A673 (cell line): ENCODE results near the gene NDST3. TPM values are rescaled to one million over a fixed set of nuclear protein-coding genes. Genes with fewer than 3 reads are reported as not detected.

Source experiments
- BruUV-seq: library from RNA; stranded (reverse); fragments of 400-500 nt; replicated peaks from 2 replicates; lab custom pipeline; 2021; lab: Mats Ljungman, UMichigan
- CTCF ChIA-PET: fragments of 300-600 bp; sonication (Branson Sonifier 250); formaldehyde crosslinking; loops from one replicate; lab custom pipeline; 2022; ENCODE audit warnings: antibody characterized with exemption; lab: Charles Lee
- POLR2A ChIA-PET: fragments of 300-600 bp; sonication (Branson Sonifier 250); formaldehyde crosslinking; loops from one replicate; lab custom pipeline; 2022; ENCODE audit warnings: antibody characterized with exemption; ENCODE audit not compliant: low non-redundant PET; lab: Charles Lee
- DNase-seq: peaks from one replicate; pipeline ENCODE4 v3.0.0-alpha.2; 2015; ENCODE audit warnings: low spot score
- H3K27ac ChIP-seq: fragments of 200-600 bp; sonication (generic); 2 replicates; pipeline ENCODE4 v1.5.1; 2016; ENCODE audit warnings: mixed run types, low read depth, mild to moderate bottlenecking, mixed read lengths, antibody characterized with exemption, low read length; ENCODE audit not compliant: poor library complexity, severe bottlenecking
- H3K27me3 ChIP-seq: fragments of 200-600 bp; sonication (generic); replicated peaks from 2 replicates; pipeline ENCODE4 v1.6.1; 2017; ENCODE audit warnings: mixed run types, low read depth, mild to moderate bottlenecking, mixed read lengths, antibody characterized with exemption, low read length; ENCODE audit not compliant: insufficient read depth, poor library complexity
- H3K36me3 ChIP-seq: fragments of 200-600 bp; sonication (generic); 2 replicates; pipeline ENCODE4 v1.6.1; 2016; ENCODE audit warnings: mixed run types, mild to moderate bottlenecking, mixed read lengths, antibody characterized with exemption, low read length; ENCODE audit not compliant: insufficient read depth, poor library complexity, severe bottlenecking
- H3K4me1 ChIP-seq: fragments of 200-600 bp; sonication (generic); 2 replicates; pipeline ENCODE4 v1.6.1; 2017; ENCODE audit warnings: mixed run types, mild to moderate bottlenecking, mixed read lengths, antibody characterized with exemption, low read length; ENCODE audit not compliant: insufficient read depth, poor library complexity, severe bottlenecking
- H3K4me3 ChIP-seq: fragments of 200-600 bp; sonication (generic); 2 replicates; pipeline ENCODE4 v1.5.1; 2016; ENCODE audit warnings: low read depth, mixed run types, mild to moderate bottlenecking, mixed read lengths, low read length; ENCODE audit not compliant: poor library complexity, severe bottlenecking
- H3K9me3 ChIP-seq: fragments of 200-600 bp; sonication (generic); 2 replicates; pipeline ENCODE4 v1.6.1; 2016; ENCODE audit warnings: mixed run types, low read depth, mild to moderate bottlenecking, mixed read lengths, antibody characterized with exemption, low read length; ENCODE audit not compliant: poor library complexity, severe bottlenecking
- EZH2 ChIP-seq: fragments of 200-600 bp; sonication (generic); IDR thresholded peaks from 2 replicates; pipeline ENCODE4 v1.6.1; 2017; ENCODE audit warnings: borderline replicate concordance, low read depth, mild to moderate bottlenecking, mixed read lengths, antibody characterized with exemption, low read length; ENCODE audit not compliant: poor library complexity, severe bottlenecking
- intact Hi-C: fragments of 100-400 bp; cut with micrococcal nuclease; formaldehyde crosslinking; loops from one replicate; pipeline ENCODE4 v1.10.0; 2022; ENCODE audit not compliant: unreplicated experiment
- total RNA-seq: library from RNA; stranded (reverse); gene quantifications from 2 replicates; pipeline ENCODE4 v1.2.3, GENCODE V29; 2021
- TF ChIP-seq, protein P1 (sequence below): fragments of 300-800, 200-600 bp; sonication (generic); conservative IDR thresholded peaks from 2 replicates; pipeline ENCODE4 v1.5.1; 2017; ENCODE audit warnings: low read depth, mild to moderate bottlenecking, antibody characterized with exemption, low read length, moderate library complexity, mixed read lengths

Gene NDST3
- total RNA-seq, 1 experiment from 2014 or later: 3.0 TPM

DNA sequence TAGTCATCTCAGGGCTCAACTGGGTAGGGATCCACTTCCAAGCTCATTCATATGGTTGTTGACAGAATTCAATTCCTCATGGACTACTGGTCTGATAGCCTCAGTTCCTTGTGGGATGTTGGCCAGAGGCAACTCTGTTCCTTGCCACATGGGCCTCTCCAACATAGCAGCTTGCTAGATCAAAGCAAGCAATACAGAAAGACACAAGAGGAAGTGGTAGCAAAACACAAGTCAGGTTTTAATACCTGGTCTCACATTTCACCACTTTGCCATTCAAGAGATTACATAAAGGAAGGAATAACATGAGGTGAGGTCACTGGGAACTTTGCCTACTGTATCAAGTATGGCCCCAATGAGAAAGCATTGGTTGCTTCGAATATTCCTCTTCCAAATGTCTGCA, 239.4 kb downstream of the NDST3 start:
- Histone ChIP-seq H3K27ac (no peak overlapping the region), H3K9me3 (no peaks in the 10 kb centered on the region), H3K4me3 (no peak overlapping the region), H3K4me1 (no peaks in the 10 kb centered on the region), H3K27me3 (no peaks in the 10 kb centered on the region), H3K36me3 (no peaks in the 10 kb centered on the region)
- DNase-seq: no peak
- BruUV-seq: no TSS peak
- POLR2A ChIA-PET: no interaction called here
- intact Hi-C loops: loop anchor here (5.0 to 10.0 kb wide), 3 partner anchors 196 to 1919 kb away; no protein-coding TSS in a partner anchor
- CTCF ChIA-PET: no interaction called here
- TF ChIP-seq, protein P1, sequence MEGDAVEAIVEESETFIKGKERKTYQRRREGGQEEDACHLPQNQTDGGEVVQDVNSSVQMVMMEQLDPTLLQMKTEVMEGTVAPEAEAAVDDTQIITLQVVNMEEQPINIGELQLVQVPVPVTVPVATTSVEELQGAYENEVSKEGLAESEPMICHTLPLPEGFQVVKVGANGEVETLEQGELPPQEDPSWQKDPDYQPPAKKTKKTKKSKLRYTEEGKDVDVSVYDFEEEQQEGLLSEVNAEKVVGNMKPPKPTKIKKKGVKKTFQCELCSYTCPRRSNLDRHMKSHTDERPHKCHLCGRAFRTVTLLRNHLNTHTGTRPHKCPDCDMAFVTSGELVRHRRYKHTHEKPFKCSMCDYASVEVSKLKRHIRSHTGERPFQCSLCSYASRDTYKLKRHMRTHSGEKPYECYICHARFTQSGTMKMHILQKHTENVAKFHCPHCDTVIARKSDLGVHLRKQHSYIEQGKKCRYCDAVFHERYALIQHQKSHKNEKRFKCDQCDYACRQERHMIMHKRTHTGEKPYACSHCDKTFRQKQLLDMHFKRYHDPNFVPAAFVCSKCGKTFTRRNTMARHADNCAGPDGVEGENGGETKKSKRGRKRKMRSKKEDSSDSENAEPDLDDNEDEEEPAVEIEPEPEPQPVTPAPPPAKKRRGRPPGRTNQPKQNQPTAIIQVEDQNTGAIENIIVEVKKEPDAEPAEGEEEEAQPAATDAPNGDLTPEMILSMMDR: no peak
- TF ChIP-seq EZH2: no peak

DNA sequence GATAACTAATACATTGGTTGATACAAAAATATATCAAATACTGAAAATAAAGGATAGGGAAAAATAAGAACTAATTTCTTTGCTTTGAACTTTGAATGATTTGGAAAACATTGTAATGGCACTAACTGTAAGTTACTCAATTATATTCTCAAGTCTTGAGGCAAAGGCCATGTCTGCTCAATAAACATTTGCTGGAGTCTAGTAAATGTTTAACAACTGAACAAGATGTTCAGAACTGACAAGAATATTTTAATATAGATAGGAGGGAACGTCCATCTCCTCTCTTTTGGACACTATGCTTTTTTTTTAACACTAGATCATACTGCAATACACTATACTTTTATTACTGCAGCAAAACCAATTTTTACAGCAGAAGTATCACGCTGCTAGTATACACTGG, 242.3 kb downstream of the NDST3 start:
- Histone ChIP-seq H3K27ac (no peak overlapping the region), H3K36me3 (peaks cover 25% of the 10 kb centered on the region), H3K4me1 (peaks cover 15% of the 10 kb centered on the region), H3K4me3 (no peak overlapping the region), H3K9me3 (no peaks in the 10 kb centered on the region), H3K27me3 (no peaks in the 10 kb centered on the region)
- ChIA-PET CTCF (no interaction called here), POLR2A (no interaction called here)
- no TSS peak for BruUV-seq
- TF ChIP-seq EZH2: no peak
- TF ChIP-seq, protein P1: no peak
- intact Hi-C loops: loop anchor here (10.0 kb wide), 2 partner anchors 1142 to 1922 kb away; no protein-coding TSS in a partner anchor
- DNase-seq: no peak

DNA sequence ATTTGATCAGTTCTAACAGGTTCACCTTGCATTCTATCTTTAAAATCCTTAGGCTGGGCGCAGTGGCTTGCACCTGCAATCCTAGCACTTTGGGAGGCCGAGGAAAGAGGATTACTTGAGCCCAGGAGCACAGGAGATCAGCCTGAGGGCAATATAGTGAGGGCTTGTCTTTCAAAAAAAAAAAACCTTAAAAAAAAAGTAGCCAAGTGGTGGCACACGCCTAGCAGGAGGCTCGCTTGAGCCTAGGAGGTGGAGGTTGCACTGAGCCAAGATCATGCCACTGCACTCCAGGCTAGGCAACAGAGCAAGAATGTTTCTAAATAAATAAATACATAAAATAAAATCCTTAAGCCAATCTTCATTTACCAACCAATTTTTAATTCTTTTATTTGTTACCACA, 243.0 kb downstream of the NDST3 start:
- no TSS peak for BruUV-seq
- CTCF ChIA-PET: no interaction called here

More for the DNA sequence above, 243.0 kb downstream of the NDST3 start:
- intact Hi-C loops: loop anchor here (10.0 kb wide), 2 partner anchors 1142 to 1922 kb away; no protein-coding TSS in a partner anchor
- Histone ChIP-seq H3K27me3 (no peaks in the 10 kb centered on the region), H3K27ac (no peak overlapping the region), H3K4me3 (no peak overlapping the region), H3K36me3 (peaks cover 26% of the 10 kb centered on the region), H3K4me1 (peaks cover 15% of the 10 kb centered on the region), H3K9me3 (no peaks in the 10 kb centered on the region)
- no peak for DNase-seq
- TF ChIP-seq, protein P1: no peak
- no peak for TF ChIP-seq EZH2
- POLR2A ChIA-PET: no interaction called here
